HG03066 (cell line): Measurements from ENCODE around the gene GNAT2.

Experiments
- ATAC-seq: cut with Tn5 transposase; IDR thresholded peaks from one replicate; pipeline ENCODE4 v1.9.1; 2021; ENCODE audit warnings: low read depth; ENCODE audit not compliant: unreplicated experiment

The GNAT2 gene

DNA sequence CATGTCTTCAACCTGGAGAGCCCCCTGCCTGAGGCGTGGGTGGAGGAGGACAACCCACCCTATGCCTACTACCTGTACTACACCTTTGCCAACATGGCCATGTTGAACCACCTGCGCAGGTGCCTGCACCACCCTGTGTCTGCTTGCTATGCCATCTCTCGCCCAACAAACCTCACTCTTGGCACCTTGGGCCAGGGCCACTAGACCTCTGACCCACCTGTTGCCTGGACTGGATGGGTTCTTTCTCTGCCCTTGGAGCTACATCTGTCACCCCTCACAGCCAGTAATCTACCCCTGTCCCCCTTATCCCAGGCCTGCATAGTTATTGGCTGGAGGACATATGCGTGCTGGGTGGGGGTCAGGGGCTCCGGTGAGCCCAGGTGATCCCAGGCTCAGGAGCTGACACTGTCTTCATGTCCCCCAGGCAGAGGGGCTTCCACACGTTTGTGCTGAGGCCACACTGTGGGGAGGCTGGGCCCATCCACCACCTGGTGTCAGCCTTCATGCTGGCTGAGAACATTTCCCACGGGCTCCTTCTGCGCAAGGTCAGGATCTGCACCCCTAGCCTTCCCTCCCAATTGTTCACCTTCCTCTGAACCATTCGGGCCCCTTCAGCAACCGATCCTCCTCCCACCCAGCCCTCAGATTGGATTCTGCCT, 10.1 kb upstream of the GNAT2 start:
- ATAC-seq, result no peak

DNA sequence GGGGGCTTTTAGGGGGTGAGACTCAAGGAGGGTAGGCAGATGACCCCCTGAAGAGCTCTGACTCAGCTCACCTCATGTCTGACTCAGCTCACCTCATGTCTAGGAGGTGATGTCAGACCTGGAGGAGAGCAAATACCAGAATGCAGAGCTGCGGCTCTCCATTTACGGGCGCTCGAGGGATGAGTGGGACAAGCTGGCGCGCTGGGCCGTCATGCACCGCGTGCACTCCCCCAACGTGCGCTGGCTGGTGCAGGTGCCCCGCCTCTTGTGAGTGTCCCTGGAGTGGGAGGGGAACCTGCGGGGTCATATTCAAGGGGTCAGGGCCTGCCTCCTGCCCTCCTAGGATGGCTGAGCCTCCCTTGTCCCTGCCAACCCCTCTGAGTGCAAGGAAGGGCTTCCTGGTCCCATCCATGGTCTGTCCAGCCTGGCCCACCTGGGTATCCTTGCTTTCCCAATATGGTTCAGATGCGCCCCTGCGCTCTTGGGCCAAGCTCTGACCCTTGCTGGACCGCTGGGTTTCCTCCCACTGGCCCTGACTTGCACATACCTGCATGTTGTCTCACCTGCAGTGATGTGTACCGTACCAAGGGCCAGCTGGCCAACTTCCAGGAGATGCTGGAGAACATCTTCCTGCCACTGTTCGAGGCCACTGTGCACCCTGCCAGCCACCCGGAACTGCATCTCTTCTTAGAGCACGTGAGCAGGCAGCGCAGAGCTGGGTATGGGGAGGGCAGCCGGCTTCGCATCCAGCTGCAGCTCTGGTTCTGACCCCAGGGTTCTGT, 9.3 kb upstream of the GNAT2 start:
- ATAC-seq, result no peak

DNA sequence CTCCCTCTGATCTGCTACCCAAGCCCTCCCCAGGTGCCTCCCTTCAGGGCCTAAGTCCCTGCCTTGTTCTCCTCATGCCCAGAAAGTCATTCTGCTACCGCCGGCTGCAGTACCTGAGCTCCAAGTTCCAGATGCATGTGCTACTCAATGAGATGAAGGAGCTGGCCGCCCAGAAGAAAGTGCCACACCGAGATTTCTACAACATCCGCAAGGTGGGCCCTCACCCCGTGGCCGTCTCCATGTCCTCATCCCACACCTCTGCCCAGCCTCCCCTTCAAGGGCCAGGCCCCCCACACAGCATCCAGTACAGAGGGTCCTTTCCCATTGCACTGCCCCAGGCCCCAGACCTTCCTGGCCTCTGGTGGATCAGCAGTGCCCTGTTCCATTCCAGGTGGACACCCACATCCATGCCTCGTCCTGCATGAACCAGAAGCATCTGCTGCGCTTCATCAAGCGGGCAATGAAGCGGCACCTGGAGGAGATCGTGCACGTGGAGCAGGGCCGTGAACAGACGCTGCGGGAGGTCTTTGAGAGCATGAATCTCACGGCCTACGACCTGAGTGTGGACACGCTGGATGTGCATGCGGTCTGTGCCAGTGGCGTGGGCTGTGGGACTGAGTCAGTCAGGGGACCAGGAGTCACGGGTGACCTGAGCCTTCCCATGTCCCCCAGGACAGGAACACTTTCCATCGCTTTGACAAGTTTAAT, 8.4 kb upstream of the GNAT2 start:
- no peak for ATAC-seq

DNA sequence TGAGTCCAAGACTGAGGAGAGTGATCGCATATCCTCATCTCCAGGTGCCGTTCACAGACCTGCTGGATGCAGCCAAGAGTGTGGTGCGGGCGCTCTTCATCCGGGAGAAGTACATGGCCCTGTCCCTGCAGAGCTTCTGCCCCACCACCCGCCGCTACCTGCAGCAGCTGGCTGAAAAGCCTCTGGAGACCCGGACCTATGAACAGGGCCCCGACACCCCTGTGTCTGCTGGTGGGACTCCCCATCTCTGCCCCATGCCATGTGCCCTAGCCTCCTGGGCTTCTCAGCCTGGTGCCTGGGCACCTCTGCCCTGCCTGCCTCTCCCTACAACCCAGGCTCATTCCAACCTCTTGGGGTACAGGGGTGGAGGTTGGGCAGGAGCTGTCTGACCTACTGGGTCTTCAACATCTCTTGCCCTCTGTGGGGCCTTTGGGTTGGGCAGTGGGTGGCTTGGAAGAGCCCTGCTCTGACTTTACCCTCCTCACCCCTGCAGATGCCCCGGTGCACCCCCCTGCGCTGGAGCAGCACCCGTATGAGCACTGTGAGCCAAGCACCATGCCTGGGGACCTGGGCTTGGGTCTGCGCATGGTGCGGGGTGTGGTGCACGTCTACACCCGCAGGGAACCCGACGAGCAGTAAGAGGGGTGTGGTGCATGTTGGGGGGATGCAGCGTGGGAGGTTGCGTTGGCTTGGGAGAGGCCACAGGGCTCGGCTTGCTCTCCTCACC, 7.4 kb upstream of the GNAT2 start:
- no peak for ATAC-seq

DNA sequence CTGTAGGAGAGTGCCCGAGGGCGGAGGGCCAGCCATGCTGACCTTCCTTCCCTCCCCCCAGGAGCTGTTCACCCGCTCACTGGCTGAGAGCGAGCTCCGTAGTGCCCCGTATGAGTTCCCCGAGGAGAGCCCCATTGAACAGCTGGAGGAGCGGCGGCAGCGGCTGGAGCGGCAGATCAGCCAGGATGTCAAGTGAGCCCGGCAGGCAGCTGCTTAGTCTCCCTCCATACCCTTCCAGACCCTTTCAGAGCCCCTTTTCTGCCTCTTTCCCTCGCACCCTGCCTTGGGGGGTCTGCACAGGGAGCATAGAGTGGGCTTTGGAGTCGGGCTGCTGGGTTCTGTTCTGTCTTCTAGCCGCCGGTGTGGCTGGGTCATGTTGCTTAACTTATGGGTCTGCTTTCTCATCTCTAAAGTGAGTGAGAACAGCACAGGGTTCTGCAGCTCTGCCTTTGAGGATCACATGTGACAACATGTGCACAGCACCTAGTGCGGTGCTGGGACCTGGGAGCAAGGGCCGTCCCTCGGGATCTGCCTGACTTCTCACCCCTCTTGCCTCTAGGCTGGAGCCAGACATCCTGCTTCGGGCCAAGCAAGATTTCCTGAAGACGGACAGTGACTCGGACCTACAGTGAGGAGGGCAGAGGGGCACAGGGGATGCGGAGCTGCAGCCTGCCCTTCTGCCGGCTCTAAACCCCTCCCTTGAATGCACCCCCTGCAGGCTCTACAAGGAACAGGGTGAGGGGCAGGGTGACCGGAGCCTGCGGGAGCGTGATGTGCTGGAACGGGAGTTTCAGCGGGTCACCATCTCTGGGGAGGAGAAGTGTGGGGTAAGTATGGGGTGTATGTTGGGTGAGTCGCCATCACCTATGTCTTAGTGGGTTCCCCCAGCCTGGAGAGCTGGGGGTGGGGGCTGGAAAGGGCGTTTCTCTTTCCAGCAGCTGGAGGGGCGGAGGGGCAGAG, 6.5 kb upstream of the GNAT2 start:
- ATAC-seq, result no peak

DNA sequence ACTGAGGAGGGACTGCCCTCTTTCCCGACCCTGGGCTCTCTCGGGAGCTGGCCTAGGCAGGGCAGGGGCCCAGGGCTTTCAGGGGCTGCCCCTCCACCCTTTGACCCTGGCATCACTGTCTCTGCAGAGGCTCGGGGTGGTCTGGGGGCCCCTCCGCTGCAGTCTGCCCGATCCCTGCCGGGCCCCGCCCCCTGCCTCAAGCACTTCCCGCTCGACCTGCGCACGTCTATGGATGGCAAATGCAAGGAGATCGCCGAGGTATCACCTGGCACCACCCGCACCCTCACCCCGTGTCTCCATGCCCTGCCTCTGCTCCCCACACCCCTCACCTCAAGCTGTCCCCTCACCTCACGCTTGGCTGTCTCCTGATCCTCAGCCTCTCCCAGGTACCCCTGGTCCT, 5.8 kb upstream of the GNAT2 start:
- no peak for ATAC-seq

DNA sequence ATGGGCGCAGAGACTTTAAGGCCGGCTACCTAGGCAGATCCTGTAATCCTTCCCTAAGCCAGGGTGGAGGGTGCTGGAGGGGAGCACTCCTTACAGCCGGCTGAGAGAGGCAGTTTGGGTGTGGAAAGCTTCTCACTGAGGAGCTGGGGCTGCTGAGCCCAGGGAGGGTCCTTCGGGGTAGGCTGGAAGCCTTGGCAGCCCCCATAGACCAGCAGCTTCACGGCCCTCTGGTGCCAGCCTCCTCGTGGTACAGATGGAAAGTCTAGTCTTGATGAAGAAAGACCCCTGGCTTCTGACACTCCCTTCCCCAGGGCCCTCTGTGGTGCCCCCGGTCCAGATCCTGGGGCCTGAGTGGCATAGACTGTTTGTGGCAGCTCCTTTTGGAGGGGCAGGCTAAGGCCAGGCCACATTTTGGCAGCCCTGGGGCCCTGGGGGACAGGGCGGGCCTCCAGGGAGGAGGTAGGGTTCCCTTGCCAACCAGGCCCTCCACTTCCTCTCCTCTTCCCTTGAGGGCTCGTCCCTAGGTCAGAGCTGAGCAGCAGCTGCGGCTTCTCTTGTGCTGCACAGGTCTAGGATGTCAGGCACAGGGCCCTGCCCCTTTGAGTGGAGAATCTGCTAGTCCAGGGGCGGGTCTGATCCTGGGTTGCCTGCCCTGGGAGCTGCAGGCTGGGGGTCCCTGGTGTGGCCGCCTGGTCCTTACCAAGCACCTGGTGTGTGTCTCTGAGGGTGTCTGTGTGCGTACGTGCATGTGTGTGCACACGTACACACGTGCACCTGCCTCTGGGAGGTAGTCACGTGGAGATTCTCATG, 5.0 kb upstream of the GNAT2 start:
- ATAC-seq, result no peak

DNA sequence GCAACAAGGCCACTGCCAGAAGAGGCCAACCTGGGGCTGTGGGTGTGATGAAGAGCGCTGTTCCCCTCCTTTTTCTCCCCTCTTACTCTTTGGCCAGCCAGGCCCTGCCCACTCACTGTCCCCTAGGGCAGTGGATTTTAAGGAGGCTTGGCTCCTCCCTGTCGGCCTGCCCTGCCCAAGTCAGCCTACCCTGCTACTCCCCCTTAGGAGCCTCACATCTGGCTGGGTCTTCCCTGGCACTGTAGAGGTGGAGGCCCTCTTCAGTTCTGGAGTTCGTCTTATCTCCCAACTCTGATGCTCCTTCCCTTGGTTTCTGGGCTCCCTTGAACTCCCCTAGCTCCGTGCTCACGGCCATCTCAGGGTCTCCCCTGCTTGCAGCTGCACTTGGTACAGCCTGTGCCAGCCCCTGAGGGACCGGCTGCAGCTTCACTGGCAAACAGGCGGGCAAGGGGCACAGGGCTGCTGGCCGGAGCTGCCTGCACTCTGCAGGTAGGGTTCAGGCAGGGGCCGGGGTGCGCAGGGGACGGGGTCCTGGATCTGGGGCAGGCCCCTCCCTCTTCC, 4.3 kb upstream of the GNAT2 start:
- no peak for ATAC-seq

DNA sequence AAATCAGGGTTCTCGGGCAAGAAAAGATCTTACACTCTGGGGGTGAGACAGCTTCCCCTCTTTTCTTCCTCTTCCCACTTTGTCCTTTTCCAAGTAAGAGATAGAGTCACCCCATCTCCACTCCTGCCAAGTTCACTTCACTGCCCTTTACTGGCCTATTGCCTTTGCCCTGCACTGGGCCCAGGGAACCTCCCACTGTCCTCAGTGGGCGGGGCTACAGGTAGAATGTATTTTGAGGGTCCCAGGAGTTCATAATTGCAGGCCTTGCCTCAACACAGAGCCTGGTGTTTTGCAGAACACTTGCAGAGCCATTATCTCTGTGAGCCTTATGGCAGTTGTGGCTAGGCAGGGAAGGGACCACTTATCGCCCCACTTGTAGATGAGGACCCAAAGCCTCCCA, 3.5 kb upstream of the GNAT2 start:
- no peak for ATAC-seq

DNA sequence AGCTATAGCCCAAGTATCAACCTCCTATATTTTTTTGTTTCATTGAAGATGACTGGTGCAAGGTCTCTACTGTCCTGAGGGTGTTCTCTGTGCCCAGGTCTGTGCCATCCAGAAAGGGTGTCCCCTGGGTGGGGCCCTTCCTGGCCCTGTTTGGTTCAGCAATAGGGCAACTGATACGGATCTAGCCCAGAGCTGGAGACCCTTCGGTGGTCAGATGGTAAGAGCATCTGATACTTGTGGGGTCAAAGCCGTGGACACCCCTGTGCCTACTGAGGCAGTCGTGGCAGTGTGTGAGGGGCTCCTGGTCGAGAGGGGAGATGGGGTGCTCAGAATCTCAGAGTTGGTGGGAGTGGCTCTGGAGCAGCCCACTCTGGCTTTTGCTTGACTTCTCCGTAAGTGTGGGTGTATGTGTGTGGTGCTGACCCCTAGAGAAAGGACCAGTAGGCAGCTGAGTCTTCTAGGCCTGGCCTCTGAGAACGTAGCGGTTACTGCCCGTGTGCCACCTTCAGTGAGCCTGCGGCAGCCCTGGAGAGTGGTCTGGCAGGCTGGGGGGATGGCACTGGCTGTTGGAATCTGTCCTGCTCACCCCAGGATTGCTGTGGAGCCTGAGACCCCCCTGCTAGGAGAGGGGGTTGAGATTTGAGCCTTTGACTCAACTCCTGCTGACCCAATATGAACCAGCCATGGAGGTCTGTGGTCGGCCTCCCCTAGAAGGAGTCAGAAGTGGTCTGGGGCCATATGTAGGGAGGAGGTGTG, 2.9 kb upstream of the GNAT2 start:
- no peak for ATAC-seq

DNA sequence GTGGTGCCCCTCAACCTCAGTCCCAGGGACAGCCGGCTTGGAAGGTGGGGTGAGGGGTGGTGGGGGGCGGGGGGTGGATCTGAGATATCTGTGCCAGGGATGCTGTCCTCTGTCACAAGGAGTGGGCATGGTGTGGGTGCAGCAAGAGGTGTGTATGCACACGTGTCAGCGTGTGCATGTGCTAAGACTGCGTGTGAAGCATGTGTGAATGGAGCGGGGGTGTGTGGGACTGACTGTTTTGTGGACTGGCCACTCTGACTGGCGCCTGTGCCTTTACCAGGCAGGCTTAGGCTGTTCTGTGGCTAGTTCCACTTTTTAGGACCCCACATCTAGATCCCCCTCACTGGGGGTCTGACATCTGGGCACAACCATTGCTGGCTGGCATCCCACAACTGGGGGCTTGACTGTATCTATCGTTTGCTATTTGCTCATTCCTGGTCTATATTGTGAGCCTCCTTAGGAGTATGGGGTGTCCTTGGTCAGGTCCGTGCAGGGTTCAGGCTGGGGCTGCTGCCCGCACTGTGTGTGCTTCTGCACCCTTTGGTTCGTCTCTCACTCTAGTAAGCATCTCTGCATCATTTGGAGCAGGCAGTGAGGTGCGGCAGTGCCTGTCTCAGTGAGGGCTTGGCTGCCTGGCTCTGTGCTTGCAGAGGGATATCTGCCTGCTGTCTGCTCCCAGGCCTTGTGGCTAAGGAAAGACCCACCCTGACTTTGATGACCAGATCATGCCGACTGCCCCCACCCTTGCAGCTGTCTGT, 2.1 kb upstream of the GNAT2 start:
- ATAC-seq, result no peak

DNA sequence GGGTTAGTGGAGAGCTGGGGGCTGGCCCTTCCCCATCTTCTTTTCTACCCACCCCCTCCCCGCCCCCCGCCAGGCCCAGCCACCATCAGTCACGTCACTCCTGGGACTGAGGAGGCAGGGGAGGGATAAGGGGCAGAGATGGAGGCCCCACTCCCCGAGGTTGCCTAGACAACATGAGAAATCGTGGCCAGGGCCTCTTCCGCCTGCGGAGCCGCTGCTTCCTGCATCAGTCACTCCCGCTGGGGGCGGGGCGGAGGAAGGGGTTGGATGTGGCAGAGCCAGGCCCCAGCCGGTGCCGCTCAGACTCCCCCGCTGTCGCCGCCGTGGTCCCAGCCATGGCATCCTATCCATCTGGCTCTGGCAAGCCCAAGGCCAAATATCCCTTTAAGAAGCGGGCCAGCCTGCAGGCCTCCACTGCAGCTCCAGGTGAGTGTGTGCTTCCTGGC, 1.4 kb upstream of the GNAT2 start:
- peak; percentile 78 for ATAC-seq

DNA sequence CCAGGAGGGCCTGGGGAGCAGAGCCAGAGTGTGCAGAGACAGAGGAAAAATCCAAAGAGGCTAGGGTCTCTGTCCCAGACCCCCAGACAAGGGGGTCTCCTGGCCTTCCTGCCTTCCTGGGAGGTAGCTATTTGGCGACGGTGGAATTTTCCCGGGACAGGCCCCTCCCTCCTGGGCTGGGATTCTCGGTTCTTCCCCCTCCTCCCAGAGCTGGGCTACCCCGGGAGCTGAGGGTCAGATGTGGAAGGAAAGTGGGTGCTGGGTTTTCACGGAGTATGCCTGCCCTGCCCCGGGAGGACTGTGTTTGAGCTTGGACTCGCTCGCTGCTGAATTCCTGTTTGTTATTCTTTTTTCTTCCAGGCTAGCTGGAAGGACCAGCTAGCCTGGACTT, 980 bp upstream of the GNAT2 start:
- ATAC-seq, result peak; percentile 0

DNA sequence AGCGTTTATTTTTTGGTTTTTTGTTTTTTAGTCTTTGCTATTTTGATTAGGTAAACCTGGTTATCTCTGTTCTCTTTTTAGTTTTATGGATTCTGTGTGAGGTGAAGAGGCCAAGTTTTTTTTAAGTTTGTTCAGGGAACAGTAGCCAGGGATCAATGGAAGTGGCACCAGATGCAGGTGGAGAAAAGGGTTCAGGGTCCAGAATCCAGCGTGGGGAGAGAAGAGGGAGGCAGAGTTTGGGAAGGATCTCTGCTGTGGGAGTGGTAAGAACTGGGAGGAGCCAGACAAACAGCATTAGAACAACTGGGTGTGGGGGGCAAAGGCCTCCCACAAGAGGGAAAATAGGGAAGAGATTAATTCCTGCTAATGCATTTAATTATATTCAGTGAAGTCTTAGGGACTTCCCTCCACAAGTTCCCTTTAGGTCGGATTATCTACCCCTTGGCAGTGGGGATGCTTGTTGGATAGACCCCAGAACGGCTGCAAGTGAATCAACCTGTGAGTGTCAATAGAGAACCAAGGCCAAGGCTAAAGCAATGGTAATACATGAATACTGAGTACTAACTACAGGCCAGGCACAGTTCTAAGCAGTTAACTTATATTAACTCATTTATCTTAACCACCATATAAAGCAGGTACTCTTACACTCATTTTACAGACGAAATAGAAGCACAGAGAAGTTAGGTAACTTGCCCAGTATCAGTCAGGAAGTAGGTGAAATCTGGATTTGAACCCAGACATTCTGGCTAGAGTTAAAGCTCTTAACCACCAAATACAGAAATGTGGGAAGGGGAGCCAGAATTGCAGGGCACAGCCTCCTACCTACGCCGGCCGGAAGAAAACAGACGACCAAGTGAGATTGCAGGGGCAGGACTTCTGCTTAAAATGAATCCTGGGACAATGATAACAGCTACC, 498 bp downstream of the GNAT2 start:
- ATAC-seq, result peak; percentile 2

DNA sequence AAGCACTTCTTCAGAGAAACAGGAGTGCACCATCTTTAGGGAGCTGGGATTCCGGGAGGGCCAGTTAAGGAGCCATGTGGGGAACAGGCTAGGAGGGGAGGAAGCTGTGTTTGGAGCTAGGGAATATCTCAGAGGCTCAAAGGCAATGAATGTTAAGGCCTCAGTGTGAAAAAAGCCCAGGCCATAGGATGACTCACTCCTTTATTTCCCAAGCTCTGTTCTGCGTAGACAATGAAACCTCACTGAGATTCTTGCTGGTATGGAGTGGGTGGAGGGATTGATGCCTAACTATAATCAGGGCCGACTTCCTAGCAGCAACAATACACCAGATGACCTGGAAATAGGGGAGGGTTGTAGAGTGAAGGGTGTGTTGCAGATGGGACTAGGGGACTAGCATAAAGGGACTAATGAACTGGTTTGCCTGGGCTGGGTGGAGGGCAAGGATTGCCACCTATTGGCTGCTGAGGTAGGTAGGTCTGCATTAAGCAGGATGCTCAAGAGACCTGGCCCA, 2.1 kb downstream of the GNAT2 start:
- no peak for ATAC-seq

DNA sequence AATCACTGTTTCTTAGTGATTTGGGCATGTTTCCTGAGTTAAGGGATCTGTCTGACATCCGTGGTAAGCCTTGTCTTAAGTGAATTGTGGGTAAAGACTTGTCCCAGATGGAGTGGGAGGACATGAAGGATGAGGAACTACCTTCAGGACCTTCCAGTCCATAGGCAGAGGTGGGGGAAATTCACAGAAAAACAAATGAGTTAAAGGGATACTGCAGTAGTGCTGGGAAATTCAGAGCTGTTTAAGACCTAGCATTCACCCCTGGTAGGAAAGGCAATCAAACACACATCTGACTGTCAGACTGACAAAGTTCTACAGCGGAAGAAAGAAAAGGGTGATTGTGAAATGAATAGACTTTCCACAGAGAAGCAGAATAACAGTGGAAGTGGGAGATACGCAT, 3.0 kb downstream of the GNAT2 start:
- no peak for ATAC-seq
